KMS-11 (cell line): ENCODE data around the gene HACL1.

Experiments used
- H2AFZ ChIP-seq: fragments of 200-600 bp; sonication (generic); 2 replicates; pipeline ENCODE4 v1.6.1; 2016; ENCODE audit warnings: antibody characterized with exemption, mixed run types, low read depth
- H3K27ac ChIP-seq: fragments of 200-600 bp; sonication (generic); 2 replicates; pipeline ENCODE4 v1.6.1; 2016; ENCODE audit warnings: mild to moderate bottlenecking, mixed run types
- H3K27me3 ChIP-seq: fragments of 200-600 bp; sonication (generic); 2 replicates; pipeline ENCODE4 v1.6.1; 2017; ENCODE audit warnings: mild to moderate bottlenecking, low read depth, mixed run types, moderate library complexity; ENCODE audit not compliant: insufficient read depth
- H3K36me3 ChIP-seq: fragments of 200-600 bp; sonication (generic); 2 replicates; pipeline ENCODE4 v1.6.1; 2017; ENCODE audit warnings: mild to moderate bottlenecking, mixed run types; ENCODE audit not compliant: insufficient read depth
- H3K4me1 ChIP-seq: fragments of 200-600 bp; sonication (generic); 2 replicates; pipeline ENCODE4 v1.6.1; 2016; ENCODE audit warnings: mild to moderate bottlenecking, low read depth, mixed run types; ENCODE audit not compliant: poor library complexity, severe bottlenecking
- H3K4me2 ChIP-seq: fragments of 200-600 bp; sonication (generic); 2 replicates; pipeline ENCODE4 v1.7.0; 2016; ENCODE audit warnings: mild to moderate bottlenecking, mixed run types
- H3K4me3 ChIP-seq: fragments of 200-600 bp; sonication (generic); IDR thresholded peaks from 2 replicates; pipeline ENCODE4 v1.6.1; 2017; ENCODE audit warnings: low read depth, low read length, mixed read lengths; ENCODE audit not compliant: insufficient read depth
- H3K79me2 ChIP-seq: fragments of 200-600 bp; sonication (generic); 2 replicates; pipeline ENCODE4 v1.6.1; 2016; ENCODE audit warnings: low read depth, mixed run types; ENCODE audit not compliant: insufficient read depth
- H3K9ac ChIP-seq: fragments of 200-600 bp; sonication (generic); 2 replicates; pipeline ENCODE4 v1.6.1; 2016; ENCODE audit warnings: mild to moderate bottlenecking, mixed run types
- H4K20me1 ChIP-seq: fragments of 200-600 bp; sonication (generic); 2 replicates; pipeline ENCODE4 v1.6.1; 2016; ENCODE audit warnings: mild to moderate bottlenecking, mixed run types; ENCODE audit not compliant: insufficient read depth
- CTCF ChIP-seq: fragments of 200-600 bp; sonication (generic); conservative IDR thresholded peaks from 2 replicates; pipeline ENCODE4 v1.6.1; 2017; ENCODE audit warnings: low read depth, mild to moderate bottlenecking, antibody characterized with exemption, low read length, moderate library complexity, mixed read lengths

The HACL1 gene

DNA sequence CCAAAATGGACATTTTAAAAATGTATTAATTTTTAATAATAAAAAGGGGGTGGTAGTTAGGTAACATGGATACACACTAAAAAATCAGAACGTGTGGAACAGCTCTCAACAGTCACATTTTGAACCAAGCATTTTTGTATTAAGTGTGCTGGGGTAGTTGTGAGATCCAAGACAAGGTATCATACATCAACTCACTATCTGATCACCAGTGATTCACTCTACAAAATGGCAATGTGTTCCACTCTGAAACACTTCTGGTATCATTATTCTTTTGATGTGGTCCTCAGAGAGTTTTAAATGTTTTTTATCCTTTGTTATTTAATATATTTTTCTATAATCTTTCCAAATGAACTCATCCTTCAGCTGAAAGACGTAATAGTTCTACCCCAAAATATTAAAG is 5.4 kb downstream of the HACL1 start:
- H2AFZ ChIP-seq = no peak overlapping the region
- no peaks in the 10 kb centered on the region for H4K20me1 ChIP-seq
- H3K27me3 ChIP-seq = no peaks in the 10 kb centered on the region
- no peak overlapping the region for H3K4me2 ChIP-seq
- no peaks in the 10 kb centered on the region for H3K36me3 ChIP-seq
- H3K79me2 ChIP-seq = no peaks in the 10 kb centered on the region
- no peak overlapping the region for H3K4me3 ChIP-seq
- H3K27ac ChIP-seq = no peak overlapping the region
- TF ChIP-seq CTCF = no peak
- H3K9ac ChIP-seq = no peak overlapping the region
- peaks cover 3% of the 10 kb centered on the region for H3K4me1 ChIP-seq

DNA sequence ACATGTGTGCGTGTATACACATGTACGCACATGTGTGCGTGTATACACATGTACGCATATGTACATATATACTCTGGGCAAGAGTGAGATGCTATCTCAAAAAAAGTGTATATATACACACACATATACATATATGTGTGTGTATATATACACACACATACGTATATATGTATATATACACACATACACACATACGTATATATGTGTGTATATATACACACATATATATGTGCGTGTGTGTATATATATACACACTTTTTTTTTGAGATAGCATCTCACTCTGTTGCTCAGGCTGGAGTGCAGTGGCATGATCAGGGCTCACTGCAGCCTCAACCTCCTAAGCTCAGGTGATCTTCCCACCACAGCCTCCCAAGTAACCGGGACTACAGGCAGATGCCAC is 8.4 kb downstream of the HACL1 start:
- Histone ChIP-seq H3K9ac (no peak overlapping the region), H3K4me1 (no peaks in the 10 kb centered on the region), H3K79me2 (no peaks in the 10 kb centered on the region), H3K4me3 (no peak overlapping the region), H4K20me1 (no peaks in the 10 kb centered on the region), H3K4me2 (no peak overlapping the region), H3K27ac (no peak overlapping the region), H3K27me3 (no peaks in the 10 kb centered on the region), H3K36me3 (no peaks in the 10 kb centered on the region), H2AFZ (no peak overlapping the region)
- TF ChIP-seq CTCF = no peak

DNA sequence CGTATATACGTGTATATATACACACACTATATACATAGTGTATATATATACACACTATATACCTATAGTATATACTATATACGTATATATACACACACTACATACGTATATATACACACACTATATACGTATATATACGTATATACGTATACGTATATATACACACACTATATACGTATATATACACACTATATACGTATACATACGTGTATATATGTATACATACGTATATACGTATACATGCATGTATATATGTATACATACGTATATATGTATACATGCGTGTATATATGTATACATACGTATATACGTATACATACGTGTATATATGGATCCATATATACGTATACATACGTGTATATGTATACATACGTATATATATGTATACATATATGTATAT is 9.4 kb downstream of the HACL1 start:
- Histone ChIP-seq H3K36me3 (no peaks in the 10 kb centered on the region), H3K9ac (no peak overlapping the region), H3K4me1 (no peaks in the 10 kb centered on the region), H3K79me2 (no peaks in the 10 kb centered on the region), H3K4me2 (no peak overlapping the region), H3K4me3 (no peak overlapping the region), H3K27me3 (no peaks in the 10 kb centered on the region), H2AFZ (no peak overlapping the region), H3K27ac (no peak overlapping the region), H4K20me1 (no peaks in the 10 kb centered on the region)
- no peak for TF ChIP-seq CTCF

DNA sequence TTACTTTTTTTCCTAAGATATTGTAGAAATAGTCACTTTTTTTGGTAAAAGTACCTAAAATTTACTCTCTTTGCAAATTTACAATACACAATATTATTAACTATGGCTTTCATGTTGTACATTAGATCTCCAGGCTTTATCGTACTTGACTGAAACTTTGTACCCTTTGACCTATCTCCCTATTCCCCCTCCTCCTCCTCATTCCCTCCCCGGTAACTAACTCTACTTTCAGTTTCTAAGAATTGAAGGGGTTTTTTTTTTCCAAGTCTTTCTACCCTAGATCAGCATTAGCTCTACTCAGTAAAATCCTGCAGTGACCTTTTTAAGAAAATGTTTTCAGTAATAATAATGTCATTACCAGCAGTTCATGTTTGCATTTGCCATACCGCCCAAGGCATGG is 10.1 kb downstream of the HACL1 start:
- H3K79me2 ChIP-seq = no peaks in the 10 kb centered on the region
- no peak for TF ChIP-seq CTCF

More for the DNA sequence above, 10.1 kb downstream of the HACL1 start:
- Histone ChIP-seq H3K27ac (no peak overlapping the region), H3K36me3 (no peaks in the 10 kb centered on the region), H2AFZ (no peak overlapping the region), H3K4me2 (no peak overlapping the region), H3K4me1 (no peaks in the 10 kb centered on the region), H3K9ac (no peak overlapping the region), H3K4me3 (no peak overlapping the region), H4K20me1 (no peaks in the 10 kb centered on the region), H3K27me3 (no peaks in the 10 kb centered on the region)
